IMR-90 (cell line): Measurements from ENCODE around the gene SALL2. TPM values are rescaled to one million over a fixed set of nuclear protein-coding genes. Genes with fewer than 3 reads are reported as not detected.

Source experiments
- ATAC-seq: fragments of 200-7000 bp; cut with Tn5 transposase; 2 replicates; pipeline ENCODE4 v1.9.1; 2020; ENCODE audit warnings: low read depth, mild to moderate bottlenecking, moderate library complexity
- BruUV-seq: library from RNA; stranded (reverse); fragments of 400-500 nt; replicated peaks from 2 replicates; lab custom pipeline; 2021; lab: Mats Ljungman, UMichigan
- CTCF ChIA-PET: fragments of 300-600 bp; formaldehyde crosslinking; extraction: SDS; loops from one replicate; lab custom pipeline; 2021; ENCODE audit warnings: antibody characterized with exemption; lab: Yijun Ruan, JAX
- POLR2A ChIA-PET: fragments of 300-600 bp; sonication (Branson Sonifier 250); formaldehyde crosslinking; loops from one replicate; lab custom pipeline; 2022; ENCODE audit warnings: antibody characterized with exemption; ENCODE audit not compliant: unreplicated experiment; lab: Charles Lee
- DNase-seq: peaks from one replicate; pipeline ENCODE4 v3.0.0; 2013
- H2AFZ ChIP-seq: replicated peaks from 2 replicates; pipeline ENCODE3; 2013; ENCODE audit warnings: low read length, mild to moderate bottlenecking; ENCODE audit not compliant: poor library complexity
- H2AK5ac ChIP-seq: 2 replicates; pipeline ENCODE4 v1.6.1; 2013; ENCODE audit warnings: low read depth, low read length, inconsistent platforms
- H2AK9ac ChIP-seq: replicated peaks from 2 replicates; pipeline ENCODE3; 2013; ENCODE audit warnings: mild to moderate bottlenecking, low read depth, low read length, moderate library complexity; ENCODE audit not compliant: poor library complexity
- H2BK120ac ChIP-seq: 2 replicates; pipeline ENCODE4 v1.6.1; 2013; ENCODE audit warnings: low read depth, low read length, inconsistent platforms
- H2BK15ac ChIP-seq: 3 replicates; pipeline ENCODE4 v1.6.1; 2013; ENCODE audit warnings: low read depth, low read length, inconsistent platforms
- H2BK20ac ChIP-seq: 2 replicates; pipeline ENCODE4 v1.6.1; 2013; ENCODE audit warnings: low read depth, mild to moderate bottlenecking, inconsistent platforms, low read length, moderate library complexity
- H2BK5ac ChIP-seq: 2 replicates; pipeline ENCODE4 v1.6.1; 2013; ENCODE audit warnings: mild to moderate bottlenecking, low read depth, low read length, inconsistent platforms; ENCODE audit not compliant: poor library complexity, severe bottlenecking
- H3K14ac ChIP-seq: replicated peaks from 2 replicates; pipeline ENCODE4 v1.6.1; 2013; ENCODE audit warnings: low read depth, low read length, inconsistent platforms
- H3K18ac ChIP-seq: 2 replicates; pipeline ENCODE4 v1.6.1; 2013; ENCODE audit warnings: low read depth, low read length, control low read depth
- H3K23ac ChIP-seq: 2 replicates; pipeline ENCODE4 v1.6.1; 2013; ENCODE audit warnings: low read depth, low read length, inconsistent platforms
- H3K27ac ChIP-seq: 2 replicates; pipeline ENCODE4 v1.5.1; 2013; ENCODE audit warnings: mild to moderate bottlenecking, control low read depth, low read length; ENCODE audit not compliant: insufficient read depth
- H3K27me3 ChIP-seq: 2 replicates; pipeline ENCODE4 v1.6.1; 2013; ENCODE audit warnings: low read length; ENCODE audit not compliant: control insufficient read depth, insufficient read depth
- H3K36me3 ChIP-seq: 2 replicates; pipeline ENCODE4 v1.6.1; 2013; ENCODE audit warnings: low read length, mixed read lengths; ENCODE audit not compliant: control insufficient read depth, insufficient read depth
- H3K4ac ChIP-seq: 2 replicates; pipeline ENCODE4 v1.6.1; 2013; ENCODE audit warnings: low read depth, low read length, inconsistent platforms
- H3K4me1 ChIP-seq: 2 replicates; pipeline ENCODE4 v1.6.1; 2013; ENCODE audit warnings: low read length, mixed read lengths; ENCODE audit not compliant: control insufficient read depth, insufficient read depth
- H3K4me2 ChIP-seq: 2 replicates; pipeline ENCODE4 v1.6.1; 2013; ENCODE audit warnings: low read depth, mild to moderate bottlenecking, control low read depth, low read length, moderate library complexity
- H3K4me3 ChIP-seq: 2 replicates; pipeline ENCODE4 v1.5.1; 2013; ENCODE audit warnings: low read depth, mild to moderate bottlenecking, control low read depth, low read length, moderate library complexity; ENCODE audit not compliant: insufficient read depth
- H3K56ac ChIP-seq: 2 replicates; pipeline ENCODE4 v1.6.1; 2013; ENCODE audit warnings: low read length, inconsistent platforms; ENCODE audit not compliant: insufficient read depth; ENCODE audit errors: extremely low read depth
- H3K79me1 ChIP-seq, 2 experiments: 2 replicates each; pipeline ENCODE4 v1.6.1; 2013; ENCODE audit warnings: low read length in 2 of 2, inconsistent platforms in 1 of 2, low read depth in 1 of 2
- H3K9ac ChIP-seq: 2 replicates; pipeline ENCODE4 v1.6.1; 2013; ENCODE audit warnings: low read depth, low read length, control low read depth
- H3K9me1 ChIP-seq: 2 replicates; pipeline ENCODE4 v1.6.1; 2013; ENCODE audit warnings: low read length, inconsistent platforms; ENCODE audit not compliant: insufficient read depth
- H3K9me3 ChIP-seq: 2 replicates; pipeline ENCODE4 v1.6.1; 2013; ENCODE audit warnings: low read length; ENCODE audit not compliant: control insufficient read depth, insufficient read depth
- H4K20me1 ChIP-seq: 2 replicates; pipeline ENCODE4 v1.6.1; 2013; ENCODE audit warnings: low read length, inconsistent platforms; ENCODE audit not compliant: insufficient read depth
- H4K5ac ChIP-seq: 2 replicates; pipeline ENCODE4 v1.6.1; 2013; ENCODE audit warnings: mild to moderate bottlenecking, low read depth, low read length, control low read depth
- H4K8ac ChIP-seq, 2 experiments: 2 replicates each; pipeline ENCODE4 v1.6.1; 2013; ENCODE audit warnings: low read depth in 2 of 2, low read length in 2 of 2, control low read depth in 1 of 2, inconsistent platforms in 1 of 2
- H4K91ac ChIP-seq: 2 replicates; pipeline ENCODE4 v1.6.1; 2013; ENCODE audit warnings: low read depth, low read length, inconsistent platforms; ENCODE audit not compliant: insufficient read depth
- BHLHE40 ChIP-seq: fragments of 150-350 bp; IDR thresholded peaks from 2 replicates; pipeline ENCODE4 v1.6.1; 2016; ENCODE audit warnings: mild to moderate bottlenecking, low read depth, low read length
- CEBPB ChIP-seq: IDR thresholded peaks from 2 replicates; pipeline ENCODE4 v1.6.1; 2012; ENCODE audit warnings: low read depth, low read length, improper control_type of control experiment
- FOS ChIP-seq: fragments of 150-350 bp; IDR thresholded peaks from 2 replicates; pipeline ENCODE4 v1.6.1; 2016; ENCODE audit warnings: low read depth, low read length
- MAFK ChIP-seq: IDR thresholded peaks from 2 replicates; pipeline ENCODE4 v1.6.1; 2012; ENCODE audit warnings: low read depth, low read length, improper control_type of control experiment
- MAZ ChIP-seq: IDR thresholded peaks from 2 replicates; pipeline ENCODE4 v1.6.1; 2012; ENCODE audit warnings: low read depth, mild to moderate bottlenecking, low read length, improper control_type of control experiment, moderate library complexity, borderline replicate concordance
- MXI1 ChIP-seq: IDR thresholded peaks from 2 replicates; pipeline ENCODE4 v1.6.1; 2012; ENCODE audit warnings: low read depth, mild to moderate bottlenecking, low read length, moderate library complexity, borderline replicate concordance
- NFE2L2 ChIP-seq: fragments of 150-350 bp; IDR thresholded peaks from 2 replicates; pipeline ENCODE4 v1.6.1; 2016; ENCODE audit warnings: low read depth, mild to moderate bottlenecking, low read length
- POLR2A ChIP-seq: IDR thresholded peaks from 2 replicates; pipeline ENCODE4 v1.6.1; 2012; ENCODE audit warnings: mild to moderate bottlenecking, low read depth, low read length
- RCOR1 ChIP-seq: IDR thresholded peaks from 2 replicates; pipeline ENCODE4 v1.6.1; 2012; ENCODE audit warnings: mild to moderate bottlenecking, low read length, improper control_type of control experiment; ENCODE audit not compliant: insufficient replicate concordance
- WGBS, 2 experiments: methylation state at CpG; one replicate each; pipeline versions ENCODE4 v1.1.5 to v1.1.7; 2013; ENCODE audit warnings: missing lambda C conversion rate in 2 of 2; ENCODE audit not compliant: insufficient read length in 1 of 2; ENCODE audit errors: extremely low coverage in 2 of 2; 5-methylcytosine and 5-hydroxymethylcytosine counted together
- dilution Hi-C: fragments of 300-500 bp; cut with HindIII; formaldehyde crosslinking; loops from one replicate; pipeline ENCODE4 v1.14.3; 2018; ENCODE audit warnings: low sequenced_read_pairs; ENCODE audit not compliant: unreplicated experiment
- in situ Hi-C: fragments of 300-500 bp; cut with MboI; formaldehyde crosslinking; loops from 3 replicates; pipeline ENCODE4 v1.14.3; 2019; ENCODE audit warnings: low sequenced_read_pairs, inconsistent platforms, mixed read lengths
- intact Hi-C: fragments of 100-400 bp; cut with micrococcal nuclease; formaldehyde crosslinking; loops from 2 replicates; pipeline ENCODE4 v1.10.0; 2022
- polyA plus RNA-seq, 3 experiments: library from polyadenylated mRNA; depleted of rRNA; stranded (reverse); fragments of >200 nt; gene quantifications; 2 replicates each; pipeline ENCODE4 v1.2.3, GENCODE V29; 2012; ENCODE audit warnings: low replicate concordance in 1 of 3
- total RNA-seq: library from RNA; depleted of rRNA; stranded (reverse); fragments of >200 nt; gene quantifications from 2 replicates; pipeline ENCODE4 v1.2.3, GENCODE V29; 2012
- TF ChIP-seq, protein P1 (sequence below): conservative IDR thresholded peaks from 2 replicates; pipeline ENCODE4 v1.5.1; 2012; ENCODE audit warnings: mild to moderate bottlenecking, low read depth, low read length, improper control_type of control experiment
- TF ChIP-seq, protein P2 (sequence below): fragments of 150-350 bp; IDR thresholded peaks from 2 replicates; pipeline ENCODE4 v1.6.1; 2016; ENCODE audit warnings: low read depth, mild to moderate bottlenecking, low read length, moderate library complexity, borderline replicate concordance

SALL2 gene
- total and polyA plus RNA-seq, 2 of the 4 experiments (the other 2 are of a cell fraction) = 2.9 to 10.1 TPM

GRCh38 chr14:21556378-21557083 lies 30.4 kb upstream of the SALL2 start:
- no peak overlapping the region for H3K27ac ChIP-seq
- ChIA-PET CTCF (interaction anchor here (0.6 to 1.4 kb wide), 3 partner anchors 31 to 174 kb away, joined by 3 to 8 read pairs (median 4); partner anchors contain the start of gene SALL2), POLR2A (no interaction called here)
- H3K4me3 ChIP-seq = no peak overlapping the region
- TF ChIP-seq MAFK (no peak), NFE2L2 (no peak), MAZ (no peak), BHLHE40 (no peak), MXI1 (no peak), FOS (no peak), RCOR1 (no peak), POLR2A (no peak), CEBPB (no peak)
- TF ChIP-seq, protein P1, sequence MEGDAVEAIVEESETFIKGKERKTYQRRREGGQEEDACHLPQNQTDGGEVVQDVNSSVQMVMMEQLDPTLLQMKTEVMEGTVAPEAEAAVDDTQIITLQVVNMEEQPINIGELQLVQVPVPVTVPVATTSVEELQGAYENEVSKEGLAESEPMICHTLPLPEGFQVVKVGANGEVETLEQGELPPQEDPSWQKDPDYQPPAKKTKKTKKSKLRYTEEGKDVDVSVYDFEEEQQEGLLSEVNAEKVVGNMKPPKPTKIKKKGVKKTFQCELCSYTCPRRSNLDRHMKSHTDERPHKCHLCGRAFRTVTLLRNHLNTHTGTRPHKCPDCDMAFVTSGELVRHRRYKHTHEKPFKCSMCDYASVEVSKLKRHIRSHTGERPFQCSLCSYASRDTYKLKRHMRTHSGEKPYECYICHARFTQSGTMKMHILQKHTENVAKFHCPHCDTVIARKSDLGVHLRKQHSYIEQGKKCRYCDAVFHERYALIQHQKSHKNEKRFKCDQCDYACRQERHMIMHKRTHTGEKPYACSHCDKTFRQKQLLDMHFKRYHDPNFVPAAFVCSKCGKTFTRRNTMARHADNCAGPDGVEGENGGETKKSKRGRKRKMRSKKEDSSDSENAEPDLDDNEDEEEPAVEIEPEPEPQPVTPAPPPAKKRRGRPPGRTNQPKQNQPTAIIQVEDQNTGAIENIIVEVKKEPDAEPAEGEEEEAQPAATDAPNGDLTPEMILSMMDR = no peak
- TF ChIP-seq, protein P2, sequence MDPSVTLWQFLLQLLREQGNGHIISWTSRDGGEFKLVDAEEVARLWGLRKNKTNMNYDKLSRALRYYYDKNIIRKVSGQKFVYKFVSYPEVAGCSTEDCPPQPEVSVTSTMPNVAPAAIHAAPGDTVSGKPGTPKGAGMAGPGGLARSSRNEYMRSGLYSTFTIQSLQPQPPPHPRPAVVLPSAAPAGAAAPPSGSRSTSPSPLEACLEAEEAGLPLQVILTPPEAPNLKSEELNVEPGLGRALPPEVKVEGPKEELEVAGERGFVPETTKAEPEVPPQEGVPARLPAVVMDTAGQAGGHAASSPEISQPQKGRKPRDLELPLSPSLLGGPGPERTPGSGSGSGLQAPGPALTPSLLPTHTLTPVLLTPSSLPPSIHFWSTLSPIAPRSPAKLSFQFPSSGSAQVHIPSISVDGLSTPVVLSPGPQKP = no peak
- no peak for ATAC-seq
- H4K91ac ChIP-seq = no peak overlapping the region
- no peak overlapping the region for H3K23ac ChIP-seq
- no peaks in the 10 kb centered on the region for H4K20me1 ChIP-seq
- H3K27me3 ChIP-seq = no peaks in the 10 kb centered on the region
- H3K9me1 ChIP-seq = no peaks in the 10 kb centered on the region
- in situ Hi-C loops (no loop called here), intact Hi-C loops (loop anchor here (1.0 to 10.0 kb wide), 6 partner anchors 44 to 312 kb away; partner anchors contain the start of genes CHD8, METTL3 and TOX4), dilution Hi-C loops (no loop called here)
- H2BK20ac ChIP-seq = no peak overlapping the region
- no peak overlapping the region for H2AK5ac ChIP-seq
- no peak overlapping the region for H2BK15ac ChIP-seq
- H4K5ac ChIP-seq = no peak overlapping the region
- no peaks in the 10 kb centered on the region for H3K79me1 ChIP-seq
- DNase-seq = no peak
- H3K4me1 ChIP-seq = no peaks in the 10 kb centered on the region
- BruUV-seq = no TSS peak
- no peak overlapping the region for H3K14ac ChIP-seq
- no peak overlapping the region for H4K8ac ChIP-seq
- H3K9ac ChIP-seq = no peak overlapping the region
- H3K4ac ChIP-seq = no peak overlapping the region
- H3K36me3 ChIP-seq = no peaks in the 10 kb centered on the region
- H2BK5ac ChIP-seq = no peak overlapping the region
- H2BK120ac ChIP-seq = no peak overlapping the region
- H3K4me2 ChIP-seq = no peak overlapping the region
- no peak overlapping the region for H2AK9ac ChIP-seq
- no peak overlapping the region for H3K18ac ChIP-seq
- no peak overlapping the region for H2AFZ ChIP-seq
- H3K9me3 ChIP-seq = no peaks in the 10 kb centered on the region
- H3K56ac ChIP-seq = no peak overlapping the region
- no CpG with 5 or more reads among the region's 5 CpGs for WGBS, 2 experiments
